Left lung (tissue), 10 donors: ENCODE results near the gene FOXJ1. TPM values are rescaled to one million over a fixed set of nuclear protein-coding genes. Genes with fewer than 3 reads are reported as not detected.
A peak's percentile ranks its signal among the peaks of the same experiment; 100 is the strongest.

Source experiments
- ATAC-seq: fragments of 200-7000 bp; cut with Tn5 transposase; one replicate; pipeline ENCODE4 v1.9.1; 2020; ENCODE audit warnings: moderate library complexity
- DNase-seq, 4 donors: peaks; one replicate each; pipeline ENCODE4 v3.0.0-alpha.2; 2013 to 2020
- H3K27ac ChIP-seq, 2 donors: fragments of 200-600 bp; sonication (generic) in 1 of 2; one replicate each; pipeline versions ENCODE4 v1.5.0 to v1.8.0; 2020 to 2021
- H3K27me3 ChIP-seq, 2 donors: fragments of 200-600 bp; sonication (generic) in 1 of 2; one replicate each; pipeline versions ENCODE4 v1.5.0 to v1.8.0; 2020 to 2021
- H3K36me3 ChIP-seq, 2 donors: fragments of 200-600 bp; sonication (generic) in 1 of 2; one replicate each; pipeline versions ENCODE4 v1.5.0 to v1.8.0; 2020 to 2021
- H3K4me1 ChIP-seq, 2 donors: fragments of 200-600 bp; one replicate each; pipeline ENCODE4 v1.8.0; 2021
- H3K4me3 ChIP-seq, 2 donors: fragments of 200-600 bp; sonication (generic) in 1 of 2; one replicate each; pipeline versions ENCODE4 v1.5.0 to v1.8.0; 2020 to 2021; ENCODE audit warnings: mild to moderate bottlenecking in 1 of 2
- H3K9me3 ChIP-seq, 2 donors: fragments of 200-600 bp; sonication (generic) in 1 of 2; one replicate each; pipeline versions ENCODE4 v1.5.0 to v1.8.0; 2020 to 2021
- intact Hi-C, 2 donors: fragments of 100-400 bp; cut with DNase I; formaldehyde crosslinking; loops; one replicate each; pipeline versions ENCODE4 v1.11.2 to v1.14.2; 2022
- polyA plus RNA-seq, 6 donors: library from polyadenylated mRNA; unstranded; fragments of 120-200 nt; gene quantifications; one replicate each; pipeline ENCODE4 v1.2.1, GENCODE V29; 2013; ENCODE audit not compliant: insufficient read length in 6 of 6
- total RNA-seq, 2 donors: library from RNA; stranded (reverse); fragmentation: NEBNext Ultra II Directional; extraction: Animal tissue kit (Norgen Biotek cat#: 25700); gene quantifications; one replicate each; pipeline ENCODE4 v1.2.1, GENCODE V29; 2021
- TF ChIP-seq, protein P1 (sequence below), 2 donors: fragments of 200-600 bp; sonication (generic) in 1 of 2; IDR thresholded peaks; one replicate each; pipeline versions ENCODE4 v1.5.0 to v1.8.0; 2021; ENCODE audit warnings: antibody characterized with exemption in 2 of 2
- donor health status: DM: no; HTN: yes; CAD: no.
- donor health status: DM: no; HTN: no; CAD: no.

The FOXJ1 gene
- total and polyA plus RNA-seq, 8 donors: 7.7 to 30.4 (median 19.1) TPM

GRCh38 chr17:76091526-76092286 lies 49.3 kb downstream of the FOXJ1 start:
- intact Hi-C loops: no loop called here
- Histone ChIP-seq H3K4me3 (no peak overlapping the region), H3K9me3 (no peaks in the 10 kb centered on the region), H3K4me1 (no peaks in the 10 kb centered on the region), H3K36me3 (peaks cover 0 to 100% of the 10 kb centered on the region in 2 donors), H3K27ac (no peak overlapping the region), H3K27me3 (no peaks in the 10 kb centered on the region)
- DNase-seq (peak in 1 of 4 donors; percentile 40), ATAC-seq (no peak)
- TF ChIP-seq, protein P1, sequence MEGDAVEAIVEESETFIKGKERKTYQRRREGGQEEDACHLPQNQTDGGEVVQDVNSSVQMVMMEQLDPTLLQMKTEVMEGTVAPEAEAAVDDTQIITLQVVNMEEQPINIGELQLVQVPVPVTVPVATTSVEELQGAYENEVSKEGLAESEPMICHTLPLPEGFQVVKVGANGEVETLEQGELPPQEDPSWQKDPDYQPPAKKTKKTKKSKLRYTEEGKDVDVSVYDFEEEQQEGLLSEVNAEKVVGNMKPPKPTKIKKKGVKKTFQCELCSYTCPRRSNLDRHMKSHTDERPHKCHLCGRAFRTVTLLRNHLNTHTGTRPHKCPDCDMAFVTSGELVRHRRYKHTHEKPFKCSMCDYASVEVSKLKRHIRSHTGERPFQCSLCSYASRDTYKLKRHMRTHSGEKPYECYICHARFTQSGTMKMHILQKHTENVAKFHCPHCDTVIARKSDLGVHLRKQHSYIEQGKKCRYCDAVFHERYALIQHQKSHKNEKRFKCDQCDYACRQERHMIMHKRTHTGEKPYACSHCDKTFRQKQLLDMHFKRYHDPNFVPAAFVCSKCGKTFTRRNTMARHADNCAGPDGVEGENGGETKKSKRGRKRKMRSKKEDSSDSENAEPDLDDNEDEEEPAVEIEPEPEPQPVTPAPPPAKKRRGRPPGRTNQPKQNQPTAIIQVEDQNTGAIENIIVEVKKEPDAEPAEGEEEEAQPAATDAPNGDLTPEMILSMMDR (IDR thresholded peaks at IDR 0.05): no peak

DNA sequence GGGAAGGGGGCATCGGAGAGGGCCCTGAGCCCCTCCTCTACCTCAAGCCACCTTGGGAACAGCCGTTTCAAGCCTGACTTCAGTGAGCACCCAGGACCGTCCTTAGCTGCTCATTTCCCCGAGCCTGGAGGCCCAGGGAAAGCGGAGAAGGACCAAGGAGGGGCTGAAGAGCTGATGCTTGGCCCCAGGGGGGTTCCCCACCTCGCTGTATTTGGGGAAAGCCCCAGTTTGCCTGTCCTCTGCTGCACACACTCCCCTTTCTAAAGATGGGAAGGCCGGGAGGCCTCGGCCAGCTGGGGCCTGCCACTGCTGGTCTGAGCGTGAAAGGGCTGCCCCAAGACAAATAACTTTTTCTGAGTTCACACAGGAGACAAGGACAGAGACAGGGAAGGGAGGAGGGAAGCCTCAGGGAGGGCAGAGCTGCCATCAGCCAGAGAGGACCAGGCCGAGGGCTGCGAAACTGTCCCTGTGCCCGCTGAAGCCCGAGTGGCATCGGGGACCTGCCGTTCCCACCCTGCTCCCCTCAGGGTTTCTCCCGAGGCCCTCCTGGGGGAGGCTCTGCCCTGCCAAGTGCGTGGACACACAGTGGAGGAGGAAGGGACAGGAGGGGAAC lies 50.4 kb downstream of the FOXJ1 start:
- DNase-seq: peak in 1 of 4 donors; percentile 66
- TF ChIP-seq, protein P1 (IDR thresholded peaks at IDR 0.05): no peak
- Histone ChIP-seq H3K27ac (no peak overlapping the region), H3K36me3 (peaks cover 0 to 100% of the 10 kb centered on the region in 2 donors), H3K27me3 (no peaks in the 10 kb centered on the region), H3K4me1 (no peaks in the 10 kb centered on the region), H3K9me3 (no peaks in the 10 kb centered on the region), H3K4me3 (no peak overlapping the region)
- no peak for ATAC-seq
- intact Hi-C loops: no loop called here

DNA sequence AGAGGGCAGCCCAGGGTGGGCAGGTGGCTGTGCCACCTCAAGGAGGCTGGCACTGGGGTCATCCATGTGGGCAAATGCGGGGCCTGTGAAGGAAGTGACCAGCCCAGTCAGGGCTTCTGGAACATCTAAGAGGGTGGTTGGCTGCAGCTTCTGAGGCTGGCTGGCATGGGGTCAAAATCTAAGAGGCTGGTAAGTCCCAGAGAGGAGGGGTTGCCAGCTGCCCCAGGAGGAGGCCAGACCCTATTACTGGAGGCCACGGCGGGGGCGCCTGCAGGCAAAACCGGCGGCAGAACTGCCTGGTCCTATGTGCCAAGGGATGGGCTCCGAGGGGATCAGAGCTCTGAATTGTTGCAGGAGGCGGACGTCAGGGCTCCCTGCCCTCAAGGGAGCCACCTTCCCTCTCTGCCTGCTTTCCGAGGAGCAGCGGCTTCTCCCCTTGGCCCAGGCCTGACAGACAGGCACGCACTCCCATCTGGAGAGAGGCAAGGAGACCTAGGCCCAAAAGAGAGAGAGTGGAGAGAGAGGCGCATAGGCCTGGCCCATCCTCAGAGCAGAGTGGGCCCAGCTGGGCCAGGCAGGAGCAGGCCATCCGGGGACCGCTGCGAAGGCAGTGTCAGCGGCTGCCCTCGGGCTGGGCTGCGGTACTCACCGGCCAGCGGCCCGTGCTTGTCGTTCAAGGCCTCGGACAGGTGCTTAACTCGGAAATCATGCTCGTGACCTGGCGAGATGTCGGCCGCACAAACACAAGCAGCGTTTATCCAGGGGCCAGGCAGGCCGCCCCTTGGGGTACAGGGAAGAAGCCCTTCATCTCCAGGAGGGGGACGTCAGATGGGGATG lies 51.1 kb downstream of the FOXJ1 start:
- Histone ChIP-seq H3K4me1 (no peaks in the 10 kb centered on the region), H3K4me3 (no peak overlapping the region), H3K36me3 (peaks cover 3 to 100% of the 10 kb centered on the region in 2 donors), H3K9me3 (no peaks in the 10 kb centered on the region), H3K27ac (no peak overlapping the region), H3K27me3 (no peaks in the 10 kb centered on the region)
- peak in 1 of 4 donors; percentile 74 for DNase-seq
- intact Hi-C loops: no loop called here
- ATAC-seq: no peak
- TF ChIP-seq, protein P1 (IDR thresholded peaks at IDR 0.05): no peak

DNA sequence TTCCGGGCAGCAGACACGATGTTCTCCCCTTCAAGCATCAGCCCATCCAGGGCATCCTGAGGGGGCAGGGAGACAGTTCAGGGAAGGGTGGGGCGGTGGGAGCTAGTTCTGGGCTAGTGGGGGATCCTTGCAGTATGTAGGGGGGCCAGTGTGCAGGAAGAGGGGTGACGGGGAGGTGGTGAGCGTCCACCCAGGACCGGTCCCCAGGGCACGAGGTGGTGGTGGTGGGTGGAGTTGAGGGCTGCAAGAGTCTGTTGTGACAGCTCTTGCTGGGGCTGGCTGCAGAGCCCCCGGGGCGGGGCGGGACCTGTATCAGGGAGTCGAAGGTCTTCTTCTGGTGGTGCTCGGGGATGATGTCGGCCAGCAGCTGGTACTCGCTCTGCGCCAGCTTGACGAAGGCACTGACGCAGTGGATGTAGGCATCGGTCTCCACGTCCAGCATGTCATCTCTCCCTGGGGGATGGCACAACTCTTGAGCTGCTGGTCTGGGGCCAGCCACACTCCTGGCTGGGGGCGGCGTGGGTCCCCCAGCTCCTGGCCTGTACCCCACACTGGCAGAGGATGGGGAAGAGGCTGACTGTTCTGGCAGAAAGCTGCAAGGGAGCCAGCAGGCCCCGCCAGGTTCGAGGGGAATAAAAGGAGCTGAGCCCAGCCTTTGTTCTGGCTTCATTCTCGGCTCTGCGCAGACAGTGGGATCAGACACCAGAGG lies 52.0 kb downstream of the FOXJ1 start:
- DNase-seq (no peak), ATAC-seq (no peak)
- TF ChIP-seq, protein P1 (IDR thresholded peaks at IDR 0.05): no peak
- Histone ChIP-seq H3K4me1 (no peaks in the 10 kb centered on the region), H3K9me3 (no peaks in the 10 kb centered on the region), H3K27ac (no peak overlapping the region), H3K36me3 (peaks cover 3 to 100% of the 10 kb centered on the region in 2 donors), H3K27me3 (no peaks in the 10 kb centered on the region), H3K4me3 (no peak overlapping the region)
- intact Hi-C loops: no loop called here
